Stimulated activated CD4-positive, alpha-beta T cell treated with anti-CD3 and anti-CD28 coated beads, Interleukin-15, amount 100 ng/mL, for 1 hour (primary cell): ENCODE data around the gene INPP4B.

Experiments
- DNase-seq, 2 donors: peaks; one replicate each; pipeline ENCODE4 v3.0.0-alpha.2; 2020; ENCODE audit warnings: low read depth in 1 of 2, low spot score in 1 of 2

INPP4B gene

GRCh38 chr4:142485452-142485851 lies 360.6 kb downstream of the INPP4B start:
- no peak for DNase-seq

GRCh38 chr4:142480244-142480643 lies 365.9 kb downstream of the INPP4B start:
- no peak for DNase-seq

GRCh38 chr4:142475663-142476062 lies 370.4 kb downstream of the INPP4B start:
- no peak for DNase-seq

GRCh38 chr4:142474398-142475087 lies 371.6 kb downstream of the INPP4B start:
- DNase-seq: no peak

DNA sequence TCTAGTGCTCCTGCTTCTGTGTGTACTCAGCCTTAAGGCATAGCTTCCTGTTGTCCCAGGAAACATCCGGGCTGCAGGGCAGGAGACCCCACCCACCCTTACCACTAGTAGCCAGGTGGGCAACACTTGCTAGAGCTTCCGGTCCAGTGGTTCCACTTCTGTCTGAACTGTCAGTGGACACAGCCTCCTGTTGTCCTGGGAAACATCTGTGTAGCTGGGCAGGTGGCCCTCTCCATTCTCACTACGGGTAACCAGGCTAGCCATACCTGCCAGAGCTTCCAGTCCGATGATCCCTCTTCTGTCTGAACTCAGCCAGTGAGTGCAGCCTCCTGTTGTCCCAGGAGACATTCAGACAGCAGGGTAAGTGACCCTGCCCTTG lies 372.2 kb downstream of the INPP4B start:
- DNase-seq: no peak

GRCh38 chr4:142473218-142473959 lies 372.7 kb downstream of the INPP4B start:
- no peak for DNase-seq

- DNase-seq: no peak
Measured at GRCh38 chr4:142467088-142467487, 379.0 kb downstream of the INPP4B start.

DNA sequence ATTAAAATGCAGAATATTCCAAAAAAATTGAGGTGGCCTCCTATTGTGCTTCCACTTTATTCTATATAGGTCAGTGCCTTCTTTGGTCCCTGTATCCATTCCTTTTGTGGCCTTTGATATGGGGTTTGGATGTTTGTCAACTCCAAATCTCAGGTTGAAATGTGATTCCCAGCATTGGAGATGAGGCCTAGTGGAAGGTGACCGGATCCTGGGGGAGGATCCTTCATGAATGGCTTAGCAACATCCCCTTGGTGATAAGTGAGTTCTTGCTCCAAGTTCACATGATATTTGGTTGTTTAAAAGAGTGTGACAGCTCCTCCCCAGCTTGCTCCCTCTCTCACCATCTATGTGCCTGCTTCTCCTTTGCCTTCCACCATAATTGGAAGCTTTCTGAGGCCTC lies 380.6 kb downstream of the INPP4B start:
- DNase-seq: no peak

DNA sequence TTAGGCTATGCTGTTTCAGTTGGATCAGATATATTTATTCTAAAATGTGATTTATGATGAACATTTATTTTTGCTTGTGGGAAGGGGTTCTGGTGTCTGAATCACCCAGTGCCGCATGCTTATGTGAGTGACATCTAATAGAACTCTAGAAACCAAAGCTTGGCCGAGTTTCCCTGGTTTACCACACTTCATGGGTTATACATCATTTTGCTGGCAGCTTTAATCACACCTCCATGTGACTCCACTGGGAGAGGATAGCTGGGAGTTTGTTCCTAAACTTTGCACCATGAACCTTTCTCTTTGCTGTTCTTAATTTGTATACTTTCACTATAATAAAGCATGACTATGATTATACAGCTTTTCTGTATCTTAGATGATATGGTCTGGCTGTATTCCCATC lies 382.9 kb downstream of the INPP4B start:
- DNase-seq: no peak

GRCh38 chr4:142452161-142452855 lies 393.8 kb downstream of the INPP4B start:
- no peak for DNase-seq

- DNase-seq: no peak
Measured at GRCh38 chr4:142449771-142450373, 396.2 kb downstream of the INPP4B start.

GRCh38 chr4:142447009-142447408 lies 399.1 kb downstream of the INPP4B start:
- DNase-seq: no peak

DNA sequence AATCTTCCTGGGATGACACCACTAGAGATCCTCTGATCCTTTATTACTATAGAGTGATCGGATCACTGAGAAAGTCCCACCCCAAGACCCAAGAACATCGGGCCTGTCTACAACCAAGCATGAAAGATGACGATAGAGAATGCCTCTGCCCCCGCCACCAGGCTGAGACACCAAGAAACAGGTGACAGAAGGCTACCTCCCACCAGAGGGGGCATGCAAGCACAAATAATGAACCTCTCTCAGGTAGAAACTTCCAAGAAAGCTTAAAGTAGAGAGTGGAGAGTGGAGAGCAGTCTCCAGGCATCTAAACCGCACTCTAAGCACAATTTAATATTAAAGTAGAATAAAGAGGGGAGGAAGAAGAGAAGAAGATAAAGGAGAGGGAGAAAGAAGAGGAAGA lies 402.6 kb downstream of the INPP4B start:
- DNase-seq: no peak

DNA sequence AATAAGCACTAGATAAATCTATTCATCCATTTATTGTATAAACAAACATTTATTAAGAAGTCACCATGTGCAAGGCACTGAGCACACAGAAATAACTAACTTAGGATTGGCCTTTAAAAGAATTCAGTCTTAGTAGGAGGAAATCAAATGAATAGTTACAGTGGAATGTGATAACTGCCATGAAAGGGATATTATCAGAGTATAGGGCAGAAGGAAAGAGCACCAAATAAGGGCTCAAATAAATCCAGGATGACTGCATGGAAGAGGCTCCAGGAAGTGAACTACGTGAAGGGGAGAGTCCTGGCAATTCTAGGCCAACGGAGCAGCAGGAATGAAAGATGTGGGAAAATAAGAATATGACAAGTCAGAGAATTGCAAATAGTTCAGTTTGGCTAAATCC lies 406.0 kb downstream of the INPP4B start:
- no peak for DNase-seq

DNA sequence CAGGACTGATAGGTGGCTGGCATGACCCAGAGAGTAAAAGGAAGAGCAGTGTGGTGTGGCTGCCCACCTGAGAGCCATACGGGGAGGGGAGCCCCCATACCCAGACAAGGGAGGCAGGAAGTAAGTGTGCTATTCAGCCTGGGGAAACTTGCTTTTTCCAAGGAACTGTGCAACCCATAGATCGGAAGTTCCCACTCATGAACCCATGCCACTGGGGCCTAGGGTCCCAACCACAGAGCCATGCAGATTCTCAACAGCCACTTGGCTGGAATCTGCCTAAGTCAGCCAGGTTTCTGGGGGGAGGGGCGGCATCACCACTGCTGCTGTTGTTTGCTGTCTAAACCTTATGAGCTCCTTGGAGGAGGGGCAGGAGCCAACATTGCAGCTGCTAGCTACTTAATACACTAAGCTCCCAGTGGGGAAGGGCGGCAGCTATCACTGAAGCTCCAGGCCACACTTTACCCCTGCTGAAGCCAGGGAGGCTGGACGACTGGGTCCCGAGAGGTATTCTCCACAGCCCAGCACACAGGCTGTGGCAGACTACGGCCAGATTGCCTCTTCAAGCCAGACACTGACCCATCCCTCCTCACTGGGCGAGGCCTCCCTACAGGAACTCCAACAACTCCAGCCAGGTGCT lies 410.4 kb downstream of the INPP4B start:
- DNase-seq: no peak

GRCh38 chr4:142434519-142435224 lies 411.4 kb downstream of the INPP4B start:
- no peak for DNase-seq

DNA sequence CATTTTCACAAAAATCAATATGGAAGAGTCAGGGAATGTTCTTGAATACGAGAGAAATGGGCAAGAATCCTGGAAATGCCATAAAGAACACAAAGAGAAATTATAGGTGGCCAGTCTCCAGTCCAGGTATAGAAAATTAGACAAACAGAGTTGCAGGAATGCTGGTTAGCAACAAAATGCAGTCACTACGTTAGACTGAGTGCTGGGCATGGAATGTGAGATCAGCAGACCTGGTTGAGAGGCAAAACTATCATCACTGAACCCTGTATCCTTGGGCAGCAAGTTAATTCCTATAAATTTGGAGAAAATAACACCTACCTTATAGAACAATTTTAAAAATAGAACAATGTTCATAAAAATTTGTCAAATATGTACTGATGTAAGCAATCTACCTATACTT lies 417.4 kb downstream of the INPP4B start:
- DNase-seq: no peak

- DNase-seq: no peak
Measured at GRCh38 chr4:142427456-142427855, 418.6 kb downstream of the INPP4B start.

DNA sequence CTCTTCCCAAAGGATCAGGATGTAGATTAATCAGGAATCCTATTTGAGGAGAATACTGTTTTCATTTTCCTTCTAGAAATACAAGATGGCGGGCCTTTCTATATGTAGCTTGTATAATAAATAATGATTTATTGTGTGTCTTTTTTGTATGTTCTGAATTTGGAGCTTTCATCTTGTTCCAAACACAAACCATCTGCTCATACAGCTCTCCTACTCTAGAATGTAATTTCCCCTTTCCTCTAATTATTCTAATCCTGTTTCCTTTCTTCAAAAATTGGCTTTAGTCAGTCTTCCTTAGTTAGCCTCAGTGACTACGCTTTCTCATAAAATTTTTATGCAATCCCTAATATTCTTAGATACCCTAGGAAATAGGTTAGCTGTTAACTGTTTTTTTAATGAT lies 422.2 kb downstream of the INPP4B start:
- DNase-seq: no peak

DNA sequence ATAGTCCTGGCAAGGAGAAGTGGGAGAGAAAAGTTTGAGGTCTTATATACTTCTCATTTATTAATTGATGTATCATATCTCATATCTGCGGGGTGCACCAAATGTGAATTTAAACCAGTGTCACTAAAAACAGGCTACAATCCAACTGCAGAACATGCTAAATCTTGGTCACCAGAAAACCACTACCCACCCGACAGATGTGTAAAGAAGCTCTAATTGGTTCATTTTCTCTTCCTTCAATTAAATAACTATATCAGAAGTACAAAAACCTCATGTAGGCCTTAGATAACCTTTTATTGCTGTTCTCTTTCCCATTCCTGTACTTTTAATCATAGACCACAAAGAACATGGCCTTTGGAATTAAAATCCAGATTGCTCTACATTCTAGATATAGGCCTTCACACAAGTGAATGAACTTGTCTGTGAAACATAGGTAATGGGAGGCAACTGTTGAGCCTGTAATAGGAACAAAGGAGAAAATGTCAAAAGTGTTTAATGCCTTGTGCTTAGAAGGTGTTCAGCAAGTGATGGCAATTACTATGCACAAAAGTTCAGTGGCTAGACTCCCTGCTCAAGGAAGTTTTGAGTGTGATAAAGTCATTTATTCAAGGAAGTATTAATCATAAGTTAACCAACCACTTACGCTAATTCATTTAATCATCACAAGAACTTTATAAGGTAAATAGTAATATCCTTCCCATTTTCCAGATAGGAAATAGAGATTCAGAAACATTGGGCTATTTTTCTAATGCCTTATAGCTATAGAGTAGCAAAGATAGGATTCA lies 425.6 kb downstream of the INPP4B start:
- DNase-seq: no peak
